Stimulated activated CD4-positive, alpha-beta T cell treated with anti-CD3 and anti-CD28 coated beads, Interleukin-1b, Interleukin-23, amount 100 ng/mL, for 1 hour (primary cell): ENCODE data around the gene SACS.

Experiments
- DNase-seq, 2 donors: peaks; one replicate each; pipeline ENCODE4 v3.0.0-alpha.2; 2020; ENCODE audit warnings: low read depth in 2 of 2

The SACS gene

GRCh38 chr13:23367907-23368306, 65.6 kb downstream of the SACS start:
- DNase-seq = no peak

GRCh38 chr13:23365652-23366051, 67.8 kb downstream of the SACS start:
- DNase-seq = no peak

GRCh38 chr13:23359882-23360281, 73.6 kb downstream of the SACS start:
- DNase-seq = no peak

- DNase-seq = no peak
Measured at GRCh38 chr13:23357349-23357748, 76.2 kb downstream of the SACS start.

- no peak for DNase-seq
Measured at GRCh38 chr13:23356368-23356767, 77.1 kb downstream of the SACS start.

- no peak for DNase-seq
Measured at GRCh38 chr13:23354520-23354919, 79.0 kb downstream of the SACS start.

GRCh38 chr13:23352161-23352560, 81.3 kb downstream of the SACS start:
- DNase-seq = no peak

- DNase-seq = no peak
Measured at GRCh38 chr13:23350009-23350408, 83.5 kb downstream of the SACS start.

GRCh38 chr13:23349161-23349897, 84.2 kb downstream of the SACS start:
- DNase-seq = no peak

- DNase-seq = no peak
Measured at GRCh38 chr13:23348262-23349127, 85.0 kb downstream of the SACS start.

GRCh38 chr13:23347601-23348000, 85.9 kb downstream of the SACS start:
- DNase-seq = no peak

- DNase-seq = no peak
Measured at GRCh38 chr13:23344931-23345595, 88.4 kb downstream of the SACS start.

GRCh38 chr13:23339225-23339624, 94.3 kb downstream of the SACS start:
- DNase-seq = no peak

- no peak for DNase-seq
Measured at GRCh38 chr13:23330356-23330755, 103.1 kb downstream of the SACS start.

- DNase-seq = no peak
Measured at GRCh38 chr13:23325191-23325590, 108.3 kb downstream of the SACS start.

- DNase-seq = no peak
Measured at GRCh38 chr13:23323946-23324709, 109.4 kb downstream of the SACS start.

- no peak for DNase-seq
Measured at GRCh38 chr13:23322353-23323336, 110.9 kb downstream of the SACS start.

- DNase-seq = no peak
Measured at GRCh38 chr13:23321535-23322241, 111.8 kb downstream of the SACS start.

- DNase-seq = no peak
Measured at GRCh38 chr13:23320926-23321534, 112.5 kb downstream of the SACS start.

GRCh38 chr13:23319883-23320224, 113.6 kb downstream of the SACS start:
- no peak for DNase-seq
